Skin of body (tissue), 2 donors: ENCODE results near the gene FLAD1. TPM values are rescaled to one million over a fixed set of nuclear protein-coding genes. Genes with fewer than 3 reads are reported as not detected.
"Not testable (repeated sequence)": the region's sequence is repeated elsewhere in the genome, so short reads cannot be mapped to it uniquely, and the experiment has no call there.

Experiments used
- DNase-seq: peaks from one replicate; lab custom pipeline; 2025; lab: John Stamatoyannopoulos, UW
- total RNA-seq: library from RNA; depleted of rRNA; stranded (reverse); fragments of >200 nt; gene quantifications from one replicate; pipeline ENCODE4 v1.2.3, GENCODE V29; 2014

The FLAD1 gene
- total RNA-seq, 1 donor from 2014 or later = 13.2 TPM

GRCh38 chr1:154967331-154967950, 15.7 kb upstream of the FLAD1 start:
- DNase-seq = no peak

DNA sequence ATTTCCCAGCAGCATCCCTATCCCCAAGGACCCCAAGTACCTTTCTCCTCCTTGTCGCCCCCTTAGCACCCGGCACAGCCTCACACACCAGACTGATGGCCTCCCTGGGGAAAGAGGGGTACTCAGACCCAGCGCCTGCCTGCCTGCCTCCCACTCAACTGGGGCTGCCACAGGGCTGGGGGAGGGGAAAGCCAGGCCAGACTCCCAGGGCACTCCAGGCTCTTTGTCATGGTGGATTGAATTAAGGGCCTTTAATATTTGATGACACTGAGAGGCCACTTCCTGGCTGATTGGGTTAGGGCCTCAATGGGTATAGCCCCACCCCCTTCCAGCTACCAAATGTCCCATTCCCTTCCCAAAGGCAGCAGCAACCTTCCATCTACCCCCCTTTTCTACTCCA, 14.4 kb upstream of the FLAD1 start:
- no peak for DNase-seq

GRCh38 chr1:154969246-154969645, 13.9 kb upstream of the FLAD1 start:
- DNase-seq = no peak

DNA sequence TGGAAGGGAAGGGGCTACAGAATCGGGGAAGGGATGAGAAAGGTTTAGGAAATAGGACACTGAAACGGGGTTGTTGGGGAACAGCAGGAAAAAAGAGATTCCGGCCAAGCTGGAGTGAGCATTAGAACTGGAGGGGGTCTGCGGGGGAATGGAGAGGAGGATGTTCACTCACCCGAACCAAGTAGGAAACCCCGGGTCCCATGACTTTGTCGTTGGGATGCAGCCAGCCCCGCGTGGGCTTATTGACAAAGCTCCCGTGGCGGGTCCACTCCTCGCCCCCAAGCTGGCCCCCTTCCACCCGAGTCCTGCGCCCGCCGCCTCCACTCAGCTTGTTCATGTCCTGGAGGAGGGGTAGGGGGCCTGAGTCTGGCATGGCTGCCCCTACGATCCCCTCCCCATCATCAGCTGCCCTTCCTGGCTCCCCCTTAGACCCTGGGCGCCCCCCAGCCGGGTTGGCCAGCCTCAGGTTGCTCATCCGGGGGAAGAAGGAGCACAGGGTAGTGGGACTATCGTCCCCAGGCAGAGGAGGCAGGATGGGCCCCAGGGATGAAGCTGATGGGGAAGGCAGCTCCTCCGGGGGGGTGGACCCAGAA, 13.2 kb upstream of the FLAD1 start:
- DNase-seq = no peak

- peak; percentile 95 for DNase-seq
Observed at GRCh38 chr1:154970631-154971340, 12.4 kb upstream of the FLAD1 start, which contains the start of gene SHC1. TSS of gene SHC1 (minus strand) at chr1:154970747. CDS start at chr1:154970526, 221 bp downstream.

- DNase-seq = no peak
Observed at GRCh38 chr1:154971341-154971998, 11.7 kb upstream of the FLAD1 start.

GRCh38 chr1:154972213-154972516, 11.0 kb upstream of the FLAD1 start:
- no peak for DNase-seq

DNA sequence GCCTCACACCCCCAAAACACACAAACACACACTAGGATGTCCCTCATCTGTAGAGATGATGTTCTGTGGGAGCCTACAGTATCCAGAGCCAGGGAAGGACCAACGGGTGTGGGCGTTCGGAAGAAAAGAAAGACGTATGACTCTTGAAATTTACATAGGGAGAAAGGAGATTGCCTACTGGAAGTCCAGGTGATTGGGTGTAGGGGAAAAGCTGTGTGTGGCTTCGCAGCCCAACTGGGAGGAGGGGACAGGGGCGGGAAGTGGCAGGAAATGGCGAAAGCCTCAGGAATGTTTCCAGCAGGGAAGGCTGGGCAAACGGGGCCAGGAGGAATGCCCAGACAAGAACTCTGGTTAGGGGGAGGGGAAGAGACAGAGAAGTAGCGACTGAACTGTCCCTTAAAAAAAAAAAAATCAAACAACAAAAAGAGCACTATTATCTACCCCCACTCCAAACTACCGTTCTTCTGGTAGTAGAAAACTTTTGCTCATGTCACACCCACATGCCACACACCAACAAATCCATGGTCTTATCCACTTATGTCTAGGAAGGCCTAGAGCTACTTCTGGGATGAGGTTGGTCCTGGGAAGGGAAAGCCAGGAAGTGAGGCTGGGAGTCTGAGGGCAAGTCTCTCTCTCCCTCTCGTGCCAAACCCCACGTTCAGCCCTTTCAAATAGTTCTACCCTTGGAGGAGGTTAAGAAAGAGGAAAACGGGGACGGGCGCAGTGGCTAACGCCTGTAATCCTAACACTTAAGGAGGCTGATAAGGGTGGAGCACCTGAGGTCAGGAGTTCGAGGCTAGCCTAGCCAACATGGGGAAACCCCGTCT, 10.4 kb upstream of the FLAD1 start:
- peak; percentile 20 for DNase-seq

- peak; percentile 94 for DNase-seq
Observed at GRCh38 chr1:154973344-154974101, 9.6 kb upstream of the FLAD1 start.

- peak; percentile 100 for DNase-seq
Observed at GRCh38 chr1:154974102-154974807, 8.9 kb upstream of the FLAD1 start, which contains the start of gene CKS1B. TSS of gene CKS1B (plus strand) at chr1:154974681. CDS start at chr1:154974746, 65 bp downstream.

- DNase-seq = peak; percentile 98
Observed at GRCh38 chr1:154974808-154975408, 8.2 kb upstream of the FLAD1 start.

GRCh38 chr1:154975409-154976059, 7.6 kb upstream of the FLAD1 start:
- peak; percentile 29 for DNase-seq

DNA sequence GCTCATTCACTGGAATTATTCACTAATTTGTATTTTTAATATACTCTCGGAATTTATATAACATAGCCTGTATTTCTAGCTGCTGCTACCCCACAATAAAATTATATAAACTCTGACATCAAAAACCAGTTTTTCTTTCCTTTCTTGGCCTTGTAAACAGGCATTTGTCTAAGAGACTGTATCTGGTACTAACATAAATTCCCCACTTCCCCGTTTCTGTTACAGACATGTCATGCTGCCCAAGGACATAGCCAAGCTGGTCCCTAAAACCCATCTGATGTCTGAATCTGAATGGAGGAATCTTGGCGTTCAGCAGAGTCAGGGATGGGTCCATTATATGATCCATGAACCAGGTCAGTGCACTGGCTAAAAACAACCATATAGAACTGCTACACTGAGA, 5.4 kb upstream of the FLAD1 start:
- DNase-seq = not testable (repeated sequence)

GRCh38 chr1:154978360-154978759, 4.8 kb upstream of the FLAD1 start:
- DNase-seq = no peak

GRCh38 chr1:154982341-154982740, 803 bp upstream of the FLAD1 start:
- no peak for DNase-seq

- DNase-seq = no peak
Observed at GRCh38 chr1:154983776-154984466, 777 bp downstream of the FLAD1 start.

GRCh38 chr1:154986736-154987135, 3.6 kb downstream of the FLAD1 start:
- not testable (repeated sequence) for DNase-seq

DNA sequence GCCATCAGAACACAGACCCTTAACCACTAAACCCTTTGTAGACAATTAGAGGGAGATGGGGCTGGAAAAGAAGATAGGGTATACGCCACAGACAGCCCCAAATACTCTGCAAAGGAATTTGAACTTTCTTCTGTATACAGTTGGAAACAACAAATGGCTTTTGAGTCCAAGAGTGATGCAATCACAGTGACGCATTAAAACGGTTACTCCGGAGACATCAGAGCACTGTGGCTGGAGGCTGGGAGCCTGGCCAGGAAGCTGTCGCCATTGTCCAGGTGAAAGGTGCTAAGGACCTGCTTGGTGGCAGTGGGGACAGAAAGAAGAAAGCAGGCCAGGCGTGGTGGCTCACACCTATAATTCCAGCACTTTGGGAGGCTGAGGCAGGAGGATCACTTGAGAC, 4.2 kb downstream of the FLAD1 start:
- no peak for DNase-seq
